Measurements from ENCODE around the gene CSRP1. TPM values are rescaled to one million over a fixed set of nuclear protein-coding genes. Genes with fewer than 3 reads are reported as not detected.

CSRP1 gene
- total RNA-seq, 6 experiments from 2014 or later: 54.9 to 158 (median 87.0) TPM

- intact Hi-C loops (cut with DNase I): no loop called here
- ATAC-seq (peak; percentile 12 to 49 (median 38)), DNase-seq (peak in 1 of 3 donors; percentile 57)
- TF ChIP-seq CTCF (IDR thresholded peaks at IDR 0.05) (no peak), POLR2A (IDR thresholded peaks at IDR 0.05) (no peak)
- Histone ChIP-seq H3K36me3 (no peaks in the 10 kb centered on the region), H3K9me3 (no peaks in the 10 kb centered on the region), H3K4me1 (peaks cover 0 to 4% (median 0%) of the 10 kb centered on the region in 4 donors), H3K27ac (no peak overlapping the region), H3K4me3 (peak overlapping the region; percentile 44 to 58 (median 47)), H3K27me3 (no peaks in the 10 kb centered on the region)
- WGBS (ENCODE audit: insufficient coverage, low coverage, low lambda C conversion rate, missing lambda C conversion rate): no CpG with 5 or more reads among the region's 44 CpGs
Observed at GRCh38 chr1:201468501-201468843, 38.5 kb downstream of the CSRP1 start.

GRCh38 chr1:201466492-201466891 is 40.4 kb downstream of the CSRP1 start:
- WGBS (ENCODE audit: insufficient coverage, low coverage, low lambda C conversion rate, missing lambda C conversion rate): no CpG with 5 or more reads among the region's 3 CpGs
- H3K4me3 ChIP-seq: no peak overlapping the region
- H3K4me1 ChIP-seq: peaks cover 0 to 4% (median 0%) of the 10 kb centered on the region in 4 donors
- ATAC-seq (no peak), DNase-seq (no peak)
- TF ChIP-seq POLR2A (IDR thresholded peaks at IDR 0.05): no peak
- no peak for TF ChIP-seq CTCF (IDR thresholded peaks at IDR 0.05)
- H3K36me3 ChIP-seq: no peaks in the 10 kb centered on the region
- intact Hi-C loops (cut with DNase I): no loop called here
- H3K27ac ChIP-seq: no peak overlapping the region
- H3K9me3 ChIP-seq: no peaks in the 10 kb centered on the region
- H3K27me3 ChIP-seq: no peaks in the 10 kb centered on the region

GRCh38 chr1:201465698-201466290 is 41.1 kb downstream of the CSRP1 start:
- H3K4me1 ChIP-seq: peaks cover 0 to 4% (median 0%) of the 10 kb centered on the region in 4 donors
- H3K9me3 ChIP-seq: no peaks in the 10 kb centered on the region
- intact Hi-C loops (cut with DNase I): no loop called here
- TF ChIP-seq POLR2A (IDR thresholded peaks at IDR 0.05) (no peak), CTCF (IDR thresholded peaks at IDR 0.05) (no peak)
- no peaks in the 10 kb centered on the region for H3K27me3 ChIP-seq
- ATAC-seq (no peak), DNase-seq (no peak)
- no peak overlapping the region for H3K27ac ChIP-seq
- no peaks in the 10 kb centered on the region for H3K36me3 ChIP-seq
- 88% methylated on average over 5 of the region's 9 CpGs for WGBS (ENCODE audit: insufficient coverage, low coverage, low lambda C conversion rate, missing lambda C conversion rate)
- H3K4me3 ChIP-seq: no peak overlapping the region

- TF ChIP-seq CTCF (IDR thresholded peaks at IDR 0.05) (peak in 1 of 4 donors; percentile 13), POLR2A (IDR thresholded peaks at IDR 0.05) (no peak)
- DNase-seq: no peak
- ATAC-seq: peak; percentile 25 to 41 (median 28)
- H3K4me3 ChIP-seq: no peak overlapping the region
- no peaks in the 10 kb centered on the region for H3K27me3 ChIP-seq
- H3K27ac ChIP-seq: no peak overlapping the region
- H3K4me1 ChIP-seq: no peaks in the 10 kb centered on the region
- H3K36me3 ChIP-seq: no peaks in the 10 kb centered on the region
- 85% methylated on average over 6 of the region's 7 CpGs for WGBS (ENCODE audit: insufficient coverage, low coverage, low lambda C conversion rate, missing lambda C conversion rate)
- intact Hi-C loops (cut with DNase I): no loop called here
- no peaks in the 10 kb centered on the region for H3K9me3 ChIP-seq
Observed at GRCh38 chr1:201463071-201463552, 43.8 kb downstream of the CSRP1 start.

Measured in right lobe of liver (tissue), 6 donors.